Panc1 (cell line): ENCODE results near the gene VEGFA. TPM values are rescaled to one million over a fixed set of nuclear protein-coding genes. Genes with fewer than 3 reads are reported as not detected.

ENCODE experiments used
- ATAC-seq: fragments of 200-7000 bp; cut with Tn5 transposase; 2 replicates; pipeline ENCODE4 v1.9.1; 2020; ENCODE audit warnings: mild to moderate bottlenecking, moderate library complexity
- BruUV-seq: library from RNA; stranded (reverse); fragments of 400-500 nt; replicated peaks from 2 replicates; lab custom pipeline; 2021; lab: Mats Ljungman, UMichigan
- CTCF ChIA-PET: fragments of 300-600 bp; sonication (Branson Sonifier 250); formaldehyde crosslinking; loops from one replicate; lab custom pipeline; 2022; ENCODE audit warnings: antibody characterized with exemption; lab: Charles Lee
- POLR2A ChIA-PET: fragments of 300-600 bp; sonication (Branson Sonifier 250); formaldehyde crosslinking; loops from one replicate; lab custom pipeline; 2022; ENCODE audit warnings: antibody characterized with exemption; lab: Charles Lee
- DNase-seq: peaks from one replicate; pipeline ENCODE4 v3.0.0-alpha.2; 2010; ENCODE audit warnings: low read depth, low spot score
- H3K27ac ChIP-seq: 2 replicates; pipeline ENCODE4 v1.5.1; 2011; ENCODE audit warnings: mild to moderate bottlenecking, low read length, inconsistent platforms
- H3K27me3 ChIP-seq: fragments of 200-500 bp; sonication (Bioruptor generic); 2 replicates; pipeline ENCODE4 v1.6.0; 2014; ENCODE audit warnings: low read length, inconsistent platforms; ENCODE audit not compliant: control insufficient read depth, insufficient read depth
- H3K36me3 ChIP-seq: fragments of 200-500 bp; sonication (Bioruptor generic); 2 replicates; pipeline ENCODE4 v1.5.1; 2014; ENCODE audit warnings: inconsistent platforms, mild to moderate bottlenecking, low read length, moderate library complexity; ENCODE audit not compliant: control insufficient read depth, insufficient read depth
- H3K4me1 ChIP-seq: 2 replicates; pipeline ENCODE4 v1.5.1; 2011; ENCODE audit warnings: inconsistent platforms, mild to moderate bottlenecking, low read length, moderate library complexity; ENCODE audit not compliant: control insufficient read depth, insufficient read depth
- H3K4me3 ChIP-seq, 2 experiments: 2 replicates each; pipeline ENCODE4 v1.5.1; 2011 to 2012; ENCODE audit warnings: low read depth in 2 of 2, low read length in 2 of 2, mild to moderate bottlenecking in 2 of 2, inconsistent platforms in 1 of 2, moderate library complexity in 1 of 2
- H3K9me3 ChIP-seq: fragments of 200-500 bp; sonication (Bioruptor generic); 2 replicates; pipeline ENCODE4 v1.5.1; 2014; ENCODE audit warnings: low read depth, mild to moderate bottlenecking, inconsistent platforms, low read length, moderate library complexity; ENCODE audit not compliant: control insufficient read depth, insufficient read depth
- POLR2AphosphoS5 ChIP-seq: IDR thresholded peaks from 2 replicates; pipeline ENCODE4 v1.6.1; 2012; ENCODE audit warnings: mild to moderate bottlenecking, low read depth, low read length, moderate library complexity
- REST ChIP-seq, 2 experiments: IDR thresholded peaks; 2 replicates each; pipeline ENCODE4 v1.6.1; 2011 to 2012; ENCODE audit warnings: low read depth in 2 of 2, control low read depth in 1 of 2, low read length in 1 of 2, mild to moderate bottlenecking in 1 of 2, moderate library complexity in 1 of 2; ENCODE audit not compliant: insufficient read depth in 1 of 2
- SIN3A ChIP-seq: IDR thresholded peaks from 2 replicates; pipeline ENCODE4 v1.6.1; 2012; ENCODE audit warnings: low read depth, mild to moderate bottlenecking, low read length, moderate library complexity, borderline replicate concordance; ENCODE audit not compliant: insufficient read depth
- TCF7L2 ChIP-seq: IDR thresholded peaks from 2 replicates; pipeline ENCODE4 v1.6.1; 2011; ENCODE audit warnings: mild to moderate bottlenecking, low read depth, low read length, inconsistent platforms
- in situ Hi-C: cut with HindIII; loops from 2 replicates; pipeline ENCODE4 v1.10.0; 2016; ENCODE audit warnings: low sequenced_read_pairs, low pct_unique_long_range_greater_than_20kb
- intact Hi-C: fragments of 100-400 bp; cut with micrococcal nuclease; formaldehyde crosslinking; loops from one replicate; pipeline ENCODE4 v1.10.0; 2022; ENCODE audit not compliant: unreplicated experiment
- total RNA-seq: library from RNA; stranded (reverse); gene quantifications from one replicate; pipeline ENCODE4 v1.2.1, GENCODE V29; 2021; ENCODE audit not compliant: unreplicated experiment
- TF ChIP-seq, protein P1 (sequence below): fragments of 450-650 bp; IDR thresholded peaks from 2 replicates; pipeline ENCODE4 v1.5.1; 2017; ENCODE audit warnings: mild to moderate bottlenecking

The VEGFA gene
- total RNA-seq, 1 experiment from 2014 or later = 98.7 TPM

DNA sequence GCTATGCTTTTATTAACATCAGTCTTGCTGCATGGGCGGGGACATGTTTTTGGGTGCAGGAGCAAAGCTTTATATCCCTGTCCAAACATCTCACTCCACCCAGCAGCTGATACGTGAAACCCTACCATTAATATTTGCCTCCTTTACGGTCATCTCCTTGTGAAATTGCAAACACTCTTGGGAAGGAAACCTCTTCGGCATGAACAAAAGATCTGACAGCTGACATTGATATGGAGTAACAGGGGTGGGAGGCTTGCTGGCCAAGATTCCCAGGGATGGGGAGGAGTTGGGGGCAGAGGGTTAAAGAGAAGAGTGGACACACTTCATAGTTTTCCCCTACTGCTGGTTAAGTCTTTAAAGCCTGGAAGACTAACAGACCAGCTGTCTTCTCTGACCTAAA is 22.2 kb upstream of the VEGFA start:
- BruUV-seq = no TSS peak

DNA sequence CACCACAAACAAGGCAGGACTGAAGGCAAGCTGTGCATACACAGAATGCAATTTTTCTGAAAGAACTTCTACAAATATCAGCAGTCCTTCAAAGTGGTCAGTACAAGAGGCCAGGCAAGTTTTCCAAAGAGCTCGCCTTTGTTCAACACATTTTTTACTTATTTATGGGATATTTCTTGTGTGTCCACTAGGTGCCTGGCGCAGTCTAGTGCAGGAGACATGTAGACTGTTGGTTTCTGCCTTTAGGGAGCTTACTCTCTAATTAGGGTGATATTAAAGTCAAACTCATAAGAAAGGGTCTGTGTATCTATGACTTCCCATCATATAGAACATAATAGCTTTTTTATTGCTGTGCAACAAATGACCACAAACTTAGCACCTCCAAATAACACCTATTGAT is 21.2 kb upstream of the VEGFA start:
- CTCF ChIA-PET = no interaction called here
- H3K4me3 ChIP-seq = no peak overlapping the region

More for the DNA sequence above, 22.2 kb upstream of the VEGFA start:
- Histone ChIP-seq H3K4me3 (no peak overlapping the region), H3K27ac (no peak overlapping the region), H3K9me3 (no peaks in the 10 kb centered on the region), H3K36me3 (no peaks in the 10 kb centered on the region), H3K27me3 (no peaks in the 10 kb centered on the region), H3K4me1 (no peaks in the 10 kb centered on the region)
- no peak for DNase-seq
- TF ChIP-seq POLR2AphosphoS5 = no peak
- TF ChIP-seq SIN3A = no peak
- no peak for TF ChIP-seq REST (IDR thresholded peaks at IDR 0.05; ENCODE audit: insufficient read depth in 1 of 2, low read depth in 2 of 2, low read length in 1 of 2)
- no peak for TF ChIP-seq TCF7L2
- TF ChIP-seq, protein P1, sequence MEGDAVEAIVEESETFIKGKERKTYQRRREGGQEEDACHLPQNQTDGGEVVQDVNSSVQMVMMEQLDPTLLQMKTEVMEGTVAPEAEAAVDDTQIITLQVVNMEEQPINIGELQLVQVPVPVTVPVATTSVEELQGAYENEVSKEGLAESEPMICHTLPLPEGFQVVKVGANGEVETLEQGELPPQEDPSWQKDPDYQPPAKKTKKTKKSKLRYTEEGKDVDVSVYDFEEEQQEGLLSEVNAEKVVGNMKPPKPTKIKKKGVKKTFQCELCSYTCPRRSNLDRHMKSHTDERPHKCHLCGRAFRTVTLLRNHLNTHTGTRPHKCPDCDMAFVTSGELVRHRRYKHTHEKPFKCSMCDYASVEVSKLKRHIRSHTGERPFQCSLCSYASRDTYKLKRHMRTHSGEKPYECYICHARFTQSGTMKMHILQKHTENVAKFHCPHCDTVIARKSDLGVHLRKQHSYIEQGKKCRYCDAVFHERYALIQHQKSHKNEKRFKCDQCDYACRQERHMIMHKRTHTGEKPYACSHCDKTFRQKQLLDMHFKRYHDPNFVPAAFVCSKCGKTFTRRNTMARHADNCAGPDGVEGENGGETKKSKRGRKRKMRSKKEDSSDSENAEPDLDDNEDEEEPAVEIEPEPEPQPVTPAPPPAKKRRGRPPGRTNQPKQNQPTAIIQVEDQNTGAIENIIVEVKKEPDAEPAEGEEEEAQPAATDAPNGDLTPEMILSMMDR = no peak
- in situ Hi-C loops = no loop called here
- ChIA-PET CTCF (no interaction called here), POLR2A (interaction anchor here (1.1 kb wide), 1 partner anchor 18 kb away, joined by 3 read pairs; no protein-coding TSS in a partner anchor)
- no peak for ATAC-seq
- intact Hi-C loops = no loop called here

More for the DNA sequence above, 21.2 kb upstream of the VEGFA start:
- H3K9me3 ChIP-seq = no peaks in the 10 kb centered on the region
- TF ChIP-seq SIN3A (no peak), REST (IDR thresholded peaks at IDR 0.05; ENCODE audit: insufficient read depth in 1 of 2, low read depth in 2 of 2, low read length in 1 of 2) (no peak), POLR2AphosphoS5 (no peak), TCF7L2 (no peak)
- TF ChIP-seq, protein P1 = no peak
- no peaks in the 10 kb centered on the region for H3K27me3 ChIP-seq
- no peaks in the 10 kb centered on the region for H3K4me1 ChIP-seq
- DNase-seq (no peak), ATAC-seq (no peak)
- intact Hi-C loops = no loop called here
- in situ Hi-C loops = no loop called here
- H3K27ac ChIP-seq = no peak overlapping the region
- no peaks in the 10 kb centered on the region for H3K36me3 ChIP-seq
- BruUV-seq = no TSS peak
- POLR2A ChIA-PET = no interaction called here
